Measurements from ENCODE around the gene YTHDF2. TPM values are rescaled to one million over a fixed set of nuclear protein-coding genes. Genes with fewer than 3 reads are reported as not detected.
A peak's percentile ranks its signal among the peaks of the same experiment; 100 is the strongest.

The YTHDF2 gene
- polyA plus RNA-seq, 1 of the 3 experiments (the other 2 are of a cell fraction): 45.2 TPM

GRCh38 chr1:28745653-28746173 lies 9.0 kb downstream of the YTHDF2 start:
- no peak overlapping the region for H3K4me3 ChIP-seq (ENCODE audit: low read depth in 2 of 2, low read length in 1 of 2)
- no peak for DNase-seq
- H3K9ac ChIP-seq: no peak overlapping the region
- H3K27me3 ChIP-seq (ENCODE audit: insufficient read depth): no peaks in the 10 kb centered on the region
- WGBS (ENCODE audit: low lambda C conversion rate): 97% methylated on average over 4 of the region's 6 CpGs
- no peak for TF ChIP-seq GABPA (IDR thresholded peaks at IDR 0.05; ENCODE audit: low read depth)
- no peak for TF ChIP-seq CTCF (IDR thresholded peaks at IDR 0.05)
- TF ChIP-seq EZH2phosphoT487 (IDR thresholded peaks at IDR 0.05; ENCODE audit: borderline replicate concordance, low read depth): no peak
- TF ChIP-seq FOXM1 (IDR thresholded peaks at IDR 0.05; ENCODE audit: low read depth): no peak
- no peak for TF ChIP-seq MXI1 (IDR thresholded peaks at IDR 0.05; ENCODE audit: low read depth, low read length)
- no peak for TF ChIP-seq FOXJ3 (CRISPR knock-in tag; IDR thresholded peaks at IDR 0.05)
- TF ChIP-seq RXRA (IDR thresholded peaks at IDR 0.05; ENCODE audit: borderline replicate concordance, low read depth): no peak
- TF ChIP-seq MAX (IDR thresholded peaks at IDR 0.05; ENCODE audit: low read depth): no peak
- TF ChIP-seq CHD2 (IDR thresholded peaks at IDR 0.05; ENCODE audit: low read length, partially characterized antibody): no peak
- TF ChIP-seq ZBTB33 (IDR thresholded peaks at IDR 0.05; ENCODE audit: borderline replicate concordance, low read depth): no peak
- no peak for TF ChIP-seq NRF1 (IDR thresholded peaks at IDR 0.05; ENCODE audit: low read depth, low read length)
- no peak for TF ChIP-seq FOSL2 (IDR thresholded peaks at IDR 0.05; ENCODE audit: borderline replicate concordance, low read depth)
- no peak for TF ChIP-seq NFIC (IDR thresholded peaks at IDR 0.05; ENCODE audit: borderline replicate concordance)
- TF ChIP-seq REST (IDR thresholded peaks at IDR 0.05; ENCODE audit: low read depth, low read length): no peak
- TF ChIP-seq RFX5 (IDR thresholded peaks at IDR 0.05; ENCODE audit: low read length): no peak
- peaks cover 48 to 67% of the 10 kb centered on the region in 2 experiments for H3K36me3 ChIP-seq (replicated peaks in 1 of 2; ENCODE audit: control insufficient read depth in 1 of 2, insufficient read depth in 2 of 2, low read length in 1 of 2)
- H3K9me2 ChIP-seq: no peaks in the 10 kb centered on the region
- H3K4me2 ChIP-seq: 0 out of 2 replicates have a peak overlapping the region, but pooled peaks have one; percentile 29
- ChIA-PET CTCF (interaction anchor here (1.5 kb wide), 1 partner anchor 9 kb away, joined by 7 read pairs; the partner anchor contains the start of gene YTHDF2), POLR2A (no interaction called here)
- H3F3A ChIP-seq (replicated peaks; ENCODE audit: insufficient read depth): peaks cover 29% of the 10 kb centered on the region
- no peak overlapping the region for H3K27ac ChIP-seq (ENCODE audit: low read depth in 2 of 2, low read length in 1 of 2)
- H3K9me3 ChIP-seq: no peaks in the 10 kb centered on the region
- peaks cover 100% of the 10 kb centered on the region for H3K79me2 ChIP-seq (ENCODE audit: insufficient read depth)
- no peak overlapping the region for H2AFZ ChIP-seq (ENCODE audit: low read depth)
- peaks cover 3 to 15% of the 10 kb centered on the region in 2 experiments; a peak in 2 of 4 replicates for H3K4me1 ChIP-seq (ENCODE audit: control insufficient read depth in 1 of 2, insufficient read depth in 2 of 2, low read depth in 1 of 2, low read length in 1 of 2)
- H4K20me1 ChIP-seq (ENCODE audit: insufficient read depth): peaks cover 99% of the 10 kb centered on the region

Measured in SK-N-SH (cell line).